Measurements from ENCODE around the gene STAM. TPM values are rescaled to one million over a fixed set of nuclear protein-coding genes. Genes with fewer than 3 reads are reported as not detected.
A peak's percentile ranks its signal among the peaks of the same experiment; 100 is the strongest.

Gene STAM
- total and polyA plus RNA-seq, 4 donors: 11.9 to 76.8 (median 20.5) TPM

GRCh38 chr10:17712053-17712452, 68.1 kb downstream of the STAM start:
- H3K4me1 ChIP-seq (ENCODE audit: control insufficient read depth in 5 of 5, insufficient read depth in 5 of 5, low read length in 5 of 5): peaks cover 0 to 7% (median 0%) of the 10 kb centered on the region in 5 donors
- no peak overlapping the region for H3K27ac ChIP-seq (ENCODE audit: low read depth in 1 of 2, low read length in 1 of 2)
- DNase-seq (no peak), ATAC-seq (ENCODE audit: insufficient read depth, low FRiP score) (no peak)
- H3K9me3 ChIP-seq (ENCODE audit: control insufficient read depth in 4 of 4, insufficient read depth in 3 of 4, low read length in 3 of 4): no peaks in the 10 kb centered on the region
- peaks cover 16 to 53% (median 28%) of the 10 kb centered on the region in 4 donors for H3K36me3 ChIP-seq (ENCODE audit: control insufficient read depth in 4 of 4, insufficient read depth in 4 of 4, low read length in 4 of 4)
- no peak overlapping the region for H3K4me3 ChIP-seq
- no peaks in the 10 kb centered on the region for H3K27me3 ChIP-seq (ENCODE audit: control insufficient read depth in 3 of 3, insufficient read depth in 3 of 3, low read length in 2 of 3)
- no peak for TF ChIP-seq CTCF (IDR thresholded peaks at IDR 0.05; ENCODE audit: control extremely low read depth, extremely low read depth)
- H3K9ac ChIP-seq (ENCODE audit: insufficient read depth in 1 of 2, low read length in 2 of 2): no peak overlapping the region
- WGBS, 2 donors: 95 to 99% methylated on average over 5 of the region's 5 CpGs

GRCh38 chr10:17712717-17713471, 68.9 kb downstream of the STAM start:
- 91 to 92% methylated on average over 18 of the region's 18 CpGs for WGBS, 2 donors
- TF ChIP-seq CTCF (IDR thresholded peaks at IDR 0.05; ENCODE audit: control extremely low read depth, extremely low read depth): no peak
- Histone ChIP-seq H3K9ac (ENCODE audit: insufficient read depth in 1 of 2, low read length in 2 of 2) (no peak overlapping the region), H3K36me3 (ENCODE audit: control insufficient read depth in 4 of 4, insufficient read depth in 4 of 4, low read length in 4 of 4) (peaks cover 14 to 53% (median 28%) of the 10 kb centered on the region in 4 donors), H3K27ac (ENCODE audit: low read depth in 1 of 2, low read length in 1 of 2) (peak overlapping the region in 1 of 2 donors; percentile 4), H3K4me1 (ENCODE audit: control insufficient read depth in 5 of 5, insufficient read depth in 5 of 5, low read length in 5 of 5) (peaks cover 0 to 7% (median 0%) of the 10 kb centered on the region in 5 donors), H3K9me3 (ENCODE audit: control insufficient read depth in 4 of 4, insufficient read depth in 3 of 4, low read length in 3 of 4) (no peaks in the 10 kb centered on the region), H3K27me3 (ENCODE audit: control insufficient read depth in 3 of 3, insufficient read depth in 3 of 3, low read length in 2 of 3) (no peaks in the 10 kb centered on the region), H3K4me3 (no peak overlapping the region)
- ATAC-seq (ENCODE audit: insufficient read depth, low FRiP score) (no peak), DNase-seq (no peak)

GRCh38 chr10:17713758-17714157, 69.8 kb downstream of the STAM start:
- H3K4me3 ChIP-seq: no peak overlapping the region
- H3K9me3 ChIP-seq (ENCODE audit: control insufficient read depth in 4 of 4, insufficient read depth in 3 of 4, low read length in 3 of 4): no peaks in the 10 kb centered on the region
- ATAC-seq (ENCODE audit: insufficient read depth, low FRiP score): no peak
- WGBS, 2 donors: 96 to 98% methylated on average over 10 of the region's 10 CpGs
- H3K27me3 ChIP-seq (ENCODE audit: control insufficient read depth in 3 of 3, insufficient read depth in 3 of 3, low read length in 2 of 3): no peaks in the 10 kb centered on the region
- H3K36me3 ChIP-seq (ENCODE audit: control insufficient read depth in 4 of 4, insufficient read depth in 4 of 4, low read length in 4 of 4): peaks cover 12 to 50% (median 27%) of the 10 kb centered on the region in 4 donors
- no peak overlapping the region for H3K9ac ChIP-seq (ENCODE audit: insufficient read depth in 1 of 2, low read length in 2 of 2)
- DNase-seq: no peak
- TF ChIP-seq CTCF (IDR thresholded peaks at IDR 0.05; ENCODE audit: control extremely low read depth, extremely low read depth): no peak
- peaks cover 0 to 7% (median 0%) of the 10 kb centered on the region in 5 donors for H3K4me1 ChIP-seq (ENCODE audit: control insufficient read depth in 5 of 5, insufficient read depth in 5 of 5, low read length in 5 of 5)
- no peak overlapping the region for H3K27ac ChIP-seq (ENCODE audit: low read depth in 1 of 2, low read length in 1 of 2)
